ENCODE data around the gene HSPA4.
"Not testable (repeated sequence)": the region's sequence is repeated elsewhere in the genome, so short reads cannot be mapped to it uniquely, and the experiment has no call there.

Gene HSPA4

GRCh38 chr5:133051542-133052316 lies at the start of gene HSPA4:
HSPA4 (plus strand) TSS chr5:133052013; CDS start chr5:133052251, 238 bp downstream.
- DNase-seq (ENCODE audit: low spot score), result peak; percentile 98

- DNase-seq (ENCODE audit: low spot score), result no peak
Observed at GRCh38 chr5:133006653-133007052, 45.2 kb upstream of the HSPA4 start.

DNA sequence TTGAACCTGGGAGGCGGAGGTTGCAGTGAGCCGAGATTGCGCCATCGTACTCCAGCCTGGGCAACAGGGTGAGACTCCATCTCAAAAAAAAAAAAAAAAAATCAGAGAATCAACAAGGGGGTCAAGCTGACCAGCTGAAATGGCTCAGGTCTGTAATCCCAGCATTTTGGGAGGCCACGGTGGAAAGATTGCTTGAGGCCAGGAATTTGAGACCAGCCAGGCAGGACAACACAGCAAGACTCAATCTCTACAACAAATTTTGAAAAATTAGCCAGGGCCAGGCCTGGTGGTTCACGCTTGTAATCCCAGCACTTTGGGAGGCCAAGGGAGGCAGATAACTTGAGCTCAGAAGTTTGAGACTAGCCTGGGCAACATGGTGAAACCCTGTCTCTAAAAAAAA lies 43.4 kb upstream of the HSPA4 start:
- DNase-seq (ENCODE audit: low spot score), result not testable (repeated sequence)

DNA sequence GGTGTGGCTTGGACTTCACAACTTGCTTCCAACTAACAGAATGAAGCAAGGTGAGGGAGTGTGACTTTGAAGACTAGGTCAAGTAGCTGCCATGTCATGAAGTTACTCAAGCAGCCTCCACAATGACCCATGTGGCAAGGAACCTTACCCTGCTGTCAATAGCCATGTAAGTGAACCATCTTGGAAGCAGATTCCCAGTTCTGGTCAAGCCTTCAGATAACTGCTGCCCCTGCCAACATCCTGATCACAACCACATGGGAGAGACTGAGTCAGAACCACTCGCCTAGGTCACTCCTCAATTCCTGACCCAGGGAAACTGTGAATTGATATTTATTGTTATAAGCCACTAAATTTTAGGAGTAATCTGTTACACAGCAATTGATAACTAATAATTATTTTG lies 36.3 kb upstream of the HSPA4 start:
- no peak for DNase-seq (ENCODE audit: low spot score)

GRCh38 chr5:133017964-133018363 lies 33.8 kb upstream of the HSPA4 start:
- DNase-seq (ENCODE audit: low spot score), result no peak

DNA sequence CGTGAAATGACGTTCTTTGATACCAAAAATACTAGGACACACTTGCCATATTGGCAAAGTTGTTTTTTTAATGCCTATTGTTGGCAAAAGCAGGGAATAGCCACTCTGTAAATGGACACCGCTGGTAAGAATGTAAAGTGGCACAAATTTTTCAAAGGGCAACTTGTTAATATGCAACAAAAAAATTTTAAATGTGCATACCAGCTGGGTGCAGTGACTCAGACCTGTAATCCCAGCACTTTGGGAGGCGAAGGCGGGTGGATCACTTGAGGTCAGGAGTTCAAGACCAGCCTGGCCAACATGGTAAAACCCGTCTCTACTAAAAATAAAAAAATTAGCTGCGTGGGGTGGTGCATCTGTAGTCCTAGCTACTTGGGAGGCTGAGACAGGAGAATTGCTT lies 32.3 kb upstream of the HSPA4 start:
- not testable (repeated sequence) for DNase-seq (ENCODE audit: low spot score)

- peak; percentile 94 for DNase-seq (ENCODE audit: low spot score)
Observed at GRCh38 chr5:133025804-133026663, 25.8 kb upstream of the HSPA4 start, which contains the start of gene ZCCHC10. ZCCHC10 (minus strand) TSS chr5:133026549; CDS start chr5:133026537, 12 bp downstream.

GRCh38 chr5:133026664-133027153 lies 25.1 kb upstream of the HSPA4 start:
- DNase-seq (ENCODE audit: low spot score), result peak; percentile 53

- DNase-seq (ENCODE audit: low spot score), result no peak
Observed at GRCh38 chr5:133029416-133029815, 22.4 kb upstream of the HSPA4 start.

GRCh38 chr5:133030343-133031005 lies 21.3 kb upstream of the HSPA4 start:
- no peak for DNase-seq (ENCODE audit: low spot score)

DNA sequence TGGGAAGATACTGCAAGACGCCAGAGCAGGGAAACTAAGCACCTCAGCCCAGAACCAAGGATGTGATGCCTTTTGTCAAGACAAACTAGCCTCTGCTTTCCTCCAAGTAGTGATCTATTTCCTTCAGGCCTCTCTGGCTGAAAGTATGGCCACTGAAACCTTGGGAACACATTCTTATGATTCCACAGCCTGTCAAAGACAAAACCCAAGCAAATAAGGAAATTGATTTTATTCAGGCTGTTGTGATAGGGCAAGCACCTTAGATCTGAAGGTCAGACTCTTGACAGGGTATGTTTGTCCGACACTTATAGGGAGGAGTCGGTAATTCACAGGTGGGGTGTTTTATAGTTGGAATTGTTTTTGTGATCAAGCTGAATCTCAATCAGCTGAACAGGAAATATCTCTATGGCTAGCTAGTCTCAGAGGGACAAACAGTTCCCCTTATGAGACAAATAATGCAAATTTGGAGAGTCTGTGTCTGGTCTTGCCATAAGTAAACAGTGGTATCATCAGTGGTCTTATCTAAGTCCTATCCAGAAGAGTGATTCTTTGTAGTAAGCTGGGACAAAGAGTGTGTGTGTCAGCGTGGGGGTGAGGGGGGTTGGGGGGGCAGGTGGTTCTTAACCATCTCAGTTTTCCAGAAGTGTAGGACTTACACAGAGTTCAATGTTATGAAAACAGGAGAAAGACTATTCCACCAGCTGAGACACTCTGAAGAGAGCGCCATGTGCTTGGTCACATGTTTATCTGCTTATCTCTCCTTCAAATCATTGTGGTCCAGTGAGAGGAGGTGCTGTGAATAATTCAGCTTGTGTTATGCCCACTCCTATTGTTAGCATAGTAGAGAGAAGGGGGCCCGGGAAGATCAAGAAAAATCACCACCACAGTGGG lies 18.7 kb upstream of the HSPA4 start:
- DNase-seq (ENCODE audit: low spot score), result peak; percentile 63

GRCh38 chr5:133034064-133034463 lies 17.7 kb upstream of the HSPA4 start:
- DNase-seq (ENCODE audit: low spot score), result no peak

GRCh38 chr5:133035224-133035623 lies 16.6 kb upstream of the HSPA4 start:
- no peak for DNase-seq (ENCODE audit: low spot score)

GRCh38 chr5:133036677-133037076 lies 15.1 kb upstream of the HSPA4 start:
- not testable (repeated sequence) for DNase-seq (ENCODE audit: low spot score)

- DNase-seq (ENCODE audit: low spot score), result no peak
Observed at GRCh38 chr5:133041157-133041784, 10.5 kb upstream of the HSPA4 start.

- DNase-seq (ENCODE audit: low spot score), result no peak
Observed at GRCh38 chr5:133041910-133042309, 9.9 kb upstream of the HSPA4 start.

DNA sequence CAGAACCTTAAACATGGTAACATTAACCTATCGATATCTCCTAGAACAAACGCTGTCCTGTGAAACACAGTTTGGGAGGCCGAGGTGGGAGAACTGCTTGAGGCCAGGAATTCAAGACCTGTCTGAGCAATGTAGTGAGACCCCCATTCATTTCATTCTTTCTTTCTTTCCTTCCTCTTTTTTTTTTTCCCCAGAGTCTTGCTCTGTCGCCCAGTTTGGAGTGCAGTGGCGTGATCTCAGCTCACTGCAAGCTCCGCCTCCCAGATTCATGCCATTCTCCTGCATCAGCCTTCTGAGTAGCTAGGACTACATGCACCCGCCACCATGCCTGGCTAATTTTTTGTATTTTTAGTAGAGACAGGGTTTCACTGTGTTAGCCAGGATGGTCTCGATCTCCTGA lies 5.3 kb upstream of the HSPA4 start:
- DNase-seq (ENCODE audit: low spot score), result not testable (repeated sequence)

- DNase-seq (ENCODE audit: low spot score), result no peak
Observed at GRCh38 chr5:133047404-133047803, 4.4 kb upstream of the HSPA4 start.

GRCh38 chr5:133048993-133049725 lies 2.7 kb upstream of the HSPA4 start:
- DNase-seq (ENCODE audit: low spot score), result no peak

DNA sequence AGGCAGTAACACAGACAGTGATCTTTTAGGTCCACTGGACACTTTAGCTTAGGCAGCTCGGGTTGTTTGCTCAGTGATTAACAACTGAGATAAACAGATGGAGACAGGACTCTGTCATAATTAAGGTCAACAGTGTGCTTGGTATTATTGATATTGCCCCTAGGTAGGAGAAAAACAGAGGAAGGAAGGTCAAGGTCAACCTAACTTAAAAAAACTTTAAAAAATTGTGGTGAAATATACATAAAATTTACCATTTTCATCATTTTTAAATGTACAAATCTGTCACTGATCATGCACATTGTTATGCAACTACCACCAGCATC lies 2.1 kb upstream of the HSPA4 start:
- no peak for DNase-seq (ENCODE audit: low spot score)

Data from pons (tissue), 1 donor.